Mesothelial cell of epicardium (in vitro differentiated cells): Measurements from ENCODE around the gene SLC44A1. TPM values are rescaled to one million over a fixed set of nuclear protein-coding genes. Genes with fewer than 3 reads are reported as not detected.
A peak's percentile ranks its signal among the peaks of the same experiment; 100 is the strongest.

ENCODE experiments used
- DNase-seq, 2 experiments: peaks; one replicate each; pipeline ENCODE4 v3.0.0; 2021; ENCODE audit warnings: low spot score in 2 of 2; ENCODE audit not compliant: unreplicated experiment in 2 of 2
- H3K27ac Mint-ChIP-seq: 2 replicates; pipeline ENCODE4 v1.8.0; 2021; ENCODE audit warnings: mixed read lengths
- H3K27me3 Mint-ChIP-seq: 2 replicates; pipeline ENCODE4 v1.8.0; 2021; ENCODE audit warnings: low read depth, mixed read lengths
- H3K36me3 Mint-ChIP-seq: 2 replicates; pipeline ENCODE4 v1.8.0; 2021; ENCODE audit warnings: mixed read lengths
- H3K4me1 Mint-ChIP-seq: 2 replicates; pipeline ENCODE4 v1.8.0; 2021; ENCODE audit warnings: mixed read lengths
- H3K4me3 Mint-ChIP-seq: 2 replicates; pipeline ENCODE4 v1.8.0; 2021; ENCODE audit warnings: mild to moderate bottlenecking, moderate library complexity, mixed read lengths
- H3K9me3 Mint-ChIP-seq: 2 replicates; pipeline ENCODE4 v1.8.0; 2021; ENCODE audit warnings: mixed read lengths
- CTCF ChIP-seq: fragments of 200-600 bp; sonication (generic); IDR thresholded peaks from one replicate; pipeline ENCODE4 v1.5.0; 2021; ENCODE audit warnings: antibody characterized with exemption; ENCODE audit not compliant: unreplicated experiment
- total RNA-seq: library from RNA; stranded (reverse); gene quantifications from 3 replicates; pipeline ENCODE4 v1.2.1, GENCODE V29; 2021

SLC44A1 gene
- total RNA-seq, 1 donor from 2014 or later, result 49.0 TPM

- no peak for DNase-seq
- peaks cover 8% of the 10 kb centered on the region for H3K36me3 Mint-ChIP-seq
- peak overlapping the region; percentile 93 for H3K27ac Mint-ChIP-seq
- H3K4me3 Mint-ChIP-seq, result no peak overlapping the region
- H3K9me3 Mint-ChIP-seq, result peaks cover 11% of the 10 kb centered on the region
- peaks cover 45% of the 10 kb centered on the region for H3K4me1 Mint-ChIP-seq
- no peak for TF ChIP-seq CTCF
- H3K27me3 Mint-ChIP-seq, result no peaks in the 10 kb centered on the region
Measured at GRCh38 chr9:105290418-105290817, 46.0 kb downstream of the SLC44A1 start.

GRCh38 chr9:105290954-105291353, 46.5 kb downstream of the SLC44A1 start:
- H3K4me1 Mint-ChIP-seq, result peaks cover 45% of the 10 kb centered on the region
- TF ChIP-seq CTCF, result no peak
- no peak for DNase-seq
- peaks cover 8% of the 10 kb centered on the region for H3K36me3 Mint-ChIP-seq
- H3K27ac Mint-ChIP-seq, result peak overlapping the region; percentile 93
- no peaks in the 10 kb centered on the region for H3K27me3 Mint-ChIP-seq
- H3K4me3 Mint-ChIP-seq, result no peak overlapping the region
- H3K9me3 Mint-ChIP-seq, result peaks cover 11% of the 10 kb centered on the region

GRCh38 chr9:105291422-105291859, 47.0 kb downstream of the SLC44A1 start:
- H3K27ac Mint-ChIP-seq, result peak overlapping the region; percentile 93
- peaks cover 50% of the 10 kb centered on the region for H3K4me1 Mint-ChIP-seq
- H3K27me3 Mint-ChIP-seq, result no peaks in the 10 kb centered on the region
- no peak for TF ChIP-seq CTCF
- peaks cover 8% of the 10 kb centered on the region for H3K36me3 Mint-ChIP-seq
- peaks cover 11% of the 10 kb centered on the region for H3K9me3 Mint-ChIP-seq
- H3K4me3 Mint-ChIP-seq, result no peak overlapping the region
- no peak for DNase-seq

- Mint-ChIP-seq H3K4me1 (peaks cover 55% of the 10 kb centered on the region), H3K27ac (peak overlapping the region; percentile 93), H3K9me3 (peaks cover 11% of the 10 kb centered on the region), H3K36me3 (peaks cover 8% of the 10 kb centered on the region), H3K27me3 (no peaks in the 10 kb centered on the region), H3K4me3 (no peak overlapping the region)
- no peak for DNase-seq
- TF ChIP-seq CTCF, result no peak
Measured at GRCh38 chr9:105291938-105292337, 47.5 kb downstream of the SLC44A1 start.

- H3K4me3 Mint-ChIP-seq, result no peak overlapping the region
Measured at GRCh38 chr9:105293408-105293807, 49.0 kb downstream of the SLC44A1 start.

More at GRCh38 chr9:105293408-105293807, 49.0 kb downstream of the SLC44A1 start:
- peaks cover 8% of the 10 kb centered on the region for H3K36me3 Mint-ChIP-seq
- no peaks in the 10 kb centered on the region for H3K27me3 Mint-ChIP-seq
- H3K27ac Mint-ChIP-seq, result peak overlapping the region; percentile 47
- no peak for TF ChIP-seq CTCF
- DNase-seq, result no peak
- peaks cover 11% of the 10 kb centered on the region for H3K9me3 Mint-ChIP-seq
- H3K4me1 Mint-ChIP-seq, result peaks cover 57% of the 10 kb centered on the region
